Measurements from ENCODE around the gene UBE2D2. TPM values are rescaled to one million over a fixed set of nuclear protein-coding genes. Genes with fewer than 3 reads are reported as not detected.

Gene UBE2D2
- total RNA-seq, 1 donor from 2014 or later, result 214 TPM

DNA sequence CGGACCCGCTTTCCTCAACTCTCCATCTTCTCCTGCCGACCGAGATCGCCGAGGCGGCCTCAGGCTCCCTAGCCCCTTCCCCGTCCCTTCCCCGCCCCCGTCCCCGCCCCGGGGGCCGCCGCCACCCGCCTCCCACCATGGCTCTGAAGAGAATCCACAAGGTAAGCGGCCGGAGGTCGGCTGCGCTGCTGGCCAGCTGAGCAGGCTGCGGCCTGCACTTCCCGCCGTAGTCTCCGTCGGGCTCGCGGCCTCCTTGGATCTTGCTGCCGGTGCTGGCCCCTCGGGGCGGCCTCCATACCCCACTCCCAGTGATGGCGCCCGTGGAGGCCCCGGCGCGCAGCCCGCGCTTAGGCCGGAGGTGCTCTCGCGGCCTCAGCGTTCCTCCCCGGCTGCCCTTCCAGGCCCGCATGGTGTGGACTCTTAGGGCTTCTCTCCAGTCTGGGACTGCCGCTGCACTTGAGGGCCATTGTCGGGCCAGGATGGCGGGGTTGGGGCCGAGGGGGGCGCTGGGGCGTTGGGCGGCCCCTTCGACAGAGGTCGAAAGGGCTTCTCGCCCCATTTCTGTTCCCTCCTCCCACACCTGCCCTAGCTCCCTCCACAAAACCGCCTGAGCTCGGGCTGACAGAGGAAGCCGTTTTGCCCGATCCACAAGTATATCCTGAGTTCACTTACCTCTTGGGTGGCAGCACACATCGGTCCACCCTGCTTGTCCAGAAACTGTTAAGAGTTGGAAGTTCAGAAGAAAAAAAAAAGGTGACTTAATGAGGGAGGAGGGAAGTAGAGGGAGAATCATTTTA lies 714 bp downstream of the UBE2D2 start:
- TF ChIP-seq, protein P1, sequence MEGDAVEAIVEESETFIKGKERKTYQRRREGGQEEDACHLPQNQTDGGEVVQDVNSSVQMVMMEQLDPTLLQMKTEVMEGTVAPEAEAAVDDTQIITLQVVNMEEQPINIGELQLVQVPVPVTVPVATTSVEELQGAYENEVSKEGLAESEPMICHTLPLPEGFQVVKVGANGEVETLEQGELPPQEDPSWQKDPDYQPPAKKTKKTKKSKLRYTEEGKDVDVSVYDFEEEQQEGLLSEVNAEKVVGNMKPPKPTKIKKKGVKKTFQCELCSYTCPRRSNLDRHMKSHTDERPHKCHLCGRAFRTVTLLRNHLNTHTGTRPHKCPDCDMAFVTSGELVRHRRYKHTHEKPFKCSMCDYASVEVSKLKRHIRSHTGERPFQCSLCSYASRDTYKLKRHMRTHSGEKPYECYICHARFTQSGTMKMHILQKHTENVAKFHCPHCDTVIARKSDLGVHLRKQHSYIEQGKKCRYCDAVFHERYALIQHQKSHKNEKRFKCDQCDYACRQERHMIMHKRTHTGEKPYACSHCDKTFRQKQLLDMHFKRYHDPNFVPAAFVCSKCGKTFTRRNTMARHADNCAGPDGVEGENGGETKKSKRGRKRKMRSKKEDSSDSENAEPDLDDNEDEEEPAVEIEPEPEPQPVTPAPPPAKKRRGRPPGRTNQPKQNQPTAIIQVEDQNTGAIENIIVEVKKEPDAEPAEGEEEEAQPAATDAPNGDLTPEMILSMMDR (IDR thresholded peaks at IDR 0.05; ENCODE audit: unreplicated experiment), result no peak
- no peaks in the 10 kb centered on the region for H3K9me3 Mint-ChIP-seq (ENCODE audit: unreplicated experiment)
- peak overlapping the region; percentile 98 for H3K4me3 Mint-ChIP-seq (ENCODE audit: unreplicated experiment)
- H3K36me3 Mint-ChIP-seq (ENCODE audit: low read depth, unreplicated experiment), result peaks cover 4% of the 10 kb centered on the region
- DNase-seq (ENCODE audit: low spot score), result peak; percentile 49
- peak overlapping the region; percentile 95 for H3K27ac Mint-ChIP-seq (ENCODE audit: unreplicated experiment)
- H3K4me1 Mint-ChIP-seq (ENCODE audit: unreplicated experiment), result peaks cover 30% of the 10 kb centered on the region
- H3K27me3 Mint-ChIP-seq (ENCODE audit: unreplicated experiment), result peaks cover 4% of the 10 kb centered on the region

DNA sequence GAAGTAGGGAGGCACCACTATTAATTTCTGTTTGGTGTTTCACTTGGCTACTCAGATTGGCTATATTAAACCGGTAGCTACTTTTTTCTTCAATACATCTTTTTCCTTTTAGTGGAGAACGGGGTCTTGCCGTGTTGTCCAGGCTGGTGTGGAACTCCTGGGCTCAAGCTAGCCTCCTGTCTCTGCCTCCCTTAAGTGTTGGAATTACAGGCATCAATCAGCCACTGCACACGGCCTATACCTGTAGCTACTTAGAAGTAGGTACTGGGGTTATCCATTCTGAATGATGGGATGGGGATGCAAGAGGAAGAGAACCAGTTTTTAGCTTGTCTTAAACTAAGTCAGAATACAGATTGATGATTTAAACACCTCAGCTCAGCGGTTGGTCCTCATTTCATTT lies 1.7 kb downstream of the UBE2D2 start:
- peaks cover 4% of the 10 kb centered on the region for H3K36me3 Mint-ChIP-seq (ENCODE audit: low read depth, unreplicated experiment)
- peaks cover 4% of the 10 kb centered on the region for H3K27me3 Mint-ChIP-seq (ENCODE audit: unreplicated experiment)
- H3K4me1 Mint-ChIP-seq (ENCODE audit: unreplicated experiment), result peaks cover 30% of the 10 kb centered on the region
- no peaks in the 10 kb centered on the region for H3K9me3 Mint-ChIP-seq (ENCODE audit: unreplicated experiment)
- TF ChIP-seq, protein P1 (IDR thresholded peaks at IDR 0.05; ENCODE audit: unreplicated experiment), result no peak
- DNase-seq (ENCODE audit: low spot score), result no peak
- peak overlapping the region; percentile 98 for H3K4me3 Mint-ChIP-seq (ENCODE audit: unreplicated experiment)
- H3K27ac Mint-ChIP-seq (ENCODE audit: unreplicated experiment), result peak overlapping the region; percentile 54

DNA sequence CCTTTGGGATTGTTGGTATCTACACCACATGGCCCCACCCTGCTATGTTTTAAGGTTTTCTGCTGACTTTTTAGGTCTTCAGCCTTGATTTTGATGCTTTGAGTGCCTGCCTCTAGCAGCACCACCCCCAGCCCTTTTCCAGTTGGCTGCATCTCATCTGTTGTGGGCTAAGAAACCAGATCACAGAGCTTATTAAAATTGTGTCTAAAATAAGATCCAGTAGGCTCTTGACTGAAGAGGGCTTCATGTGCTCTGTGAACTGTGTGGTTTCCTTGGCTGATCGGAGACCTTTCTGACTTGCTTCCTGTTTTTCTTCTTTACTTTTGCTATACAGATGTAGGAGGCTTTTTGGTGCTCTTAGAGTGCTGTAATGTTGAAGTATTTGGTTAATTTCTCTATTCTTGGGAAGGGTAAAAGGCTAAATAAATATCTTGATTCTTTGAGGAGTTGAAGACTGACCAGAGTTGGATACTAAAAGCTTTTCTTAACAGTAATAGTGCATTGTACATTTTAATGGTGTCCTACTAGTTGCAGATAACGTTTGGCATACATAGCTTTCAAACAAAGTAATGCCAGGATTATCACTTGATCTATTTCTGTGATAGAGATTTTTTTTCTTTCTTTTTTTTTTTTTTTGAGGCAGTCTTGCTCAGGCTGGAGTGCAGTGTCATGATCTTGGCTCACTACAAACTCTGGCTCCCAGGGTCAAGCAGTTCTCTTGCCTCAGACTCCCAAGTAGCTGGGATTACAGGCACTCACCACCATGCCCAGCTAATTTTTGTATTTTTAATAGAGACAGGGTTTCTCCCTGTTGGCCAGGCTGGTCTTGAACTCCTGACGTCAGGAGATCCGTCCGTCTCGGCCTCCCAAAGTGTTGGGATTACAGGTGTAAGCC lies 4.5 kb downstream of the UBE2D2 start:
- Mint-ChIP-seq H3K9me3 (ENCODE audit: unreplicated experiment) (no peaks in the 10 kb centered on the region), H3K27ac (ENCODE audit: unreplicated experiment) (peak overlapping the region; percentile 78), H3K36me3 (ENCODE audit: low read depth, unreplicated experiment) (peaks cover 4% of the 10 kb centered on the region), H3K4me1 (ENCODE audit: unreplicated experiment) (peaks cover 30% of the 10 kb centered on the region), H3K27me3 (ENCODE audit: unreplicated experiment) (peaks cover under 1% of the 10 kb centered on the region), H3K4me3 (ENCODE audit: unreplicated experiment) (peak overlapping the region; percentile 74)
- DNase-seq (ENCODE audit: low spot score), result no peak
- TF ChIP-seq, protein P1 (IDR thresholded peaks at IDR 0.05; ENCODE audit: unreplicated experiment), result no peak

DNA sequence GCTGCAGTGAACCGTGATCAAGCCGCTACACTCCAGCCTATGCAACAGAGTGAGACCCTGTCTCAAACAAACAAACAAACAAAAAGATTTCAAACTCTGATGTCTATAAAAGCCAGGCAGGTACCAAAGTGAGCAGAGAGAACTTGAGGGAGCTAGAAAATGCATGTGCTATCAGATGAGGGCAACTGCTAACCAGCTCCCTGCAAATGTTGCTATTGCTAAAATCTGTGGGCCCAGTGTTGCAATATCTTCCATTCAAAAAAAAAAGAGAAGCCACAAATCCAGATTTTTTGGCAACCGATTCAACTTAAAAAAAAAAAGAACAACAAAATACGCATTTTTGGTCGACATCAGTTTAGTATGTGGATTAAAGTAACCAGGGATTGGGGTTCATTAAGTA lies 5.5 kb downstream of the UBE2D2 start:
- Mint-ChIP-seq H3K27me3 (ENCODE audit: unreplicated experiment) (no peaks in the 10 kb centered on the region), H3K27ac (ENCODE audit: unreplicated experiment) (no peak overlapping the region), H3K9me3 (ENCODE audit: unreplicated experiment) (no peaks in the 10 kb centered on the region), H3K36me3 (ENCODE audit: low read depth, unreplicated experiment) (peaks cover 4% of the 10 kb centered on the region), H3K4me1 (ENCODE audit: unreplicated experiment) (peaks cover 36% of the 10 kb centered on the region), H3K4me3 (ENCODE audit: unreplicated experiment) (no peak overlapping the region)
- TF ChIP-seq, protein P1 (IDR thresholded peaks at IDR 0.05; ENCODE audit: unreplicated experiment), result no peak
- DNase-seq (ENCODE audit: low spot score), result no peak

All from endothelial cell (in vitro differentiated cells).